ENCODE measurements around the gene ZC3H12A.

ZC3H12A gene
- total RNA-seq, result 60.9 to 81.8 reads per million in 2 donors

GRCh38 chr1:37474046-37474696 lies at the start of gene ZC3H12A:
ZC3H12A (plus strand) TSS chr1:37474580; CDS start chr1:37475497, 917 bp downstream.
- peak; percentile 90 for DNase-seq

DNA sequence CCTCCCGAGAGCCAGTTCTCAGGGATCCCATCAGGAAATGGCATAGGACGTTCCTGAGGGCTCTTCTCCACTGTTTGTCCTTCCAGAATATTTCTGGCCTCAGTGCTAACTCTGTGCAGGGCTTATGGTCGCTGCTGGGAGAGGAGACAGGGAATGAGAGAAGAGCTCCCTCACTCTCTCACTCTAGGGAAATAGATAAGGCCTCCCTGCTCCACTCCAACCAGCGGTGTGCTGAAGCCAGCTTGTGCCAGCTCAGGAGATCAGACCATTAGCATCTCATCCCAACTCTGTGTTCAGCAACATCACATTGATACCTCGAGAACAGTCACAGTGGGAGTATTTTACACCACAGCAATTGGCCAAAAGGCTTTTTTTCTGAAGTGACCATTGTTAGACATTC lies 49.2 kb upstream of the ZC3H12A start:
- DNase-seq, result no peak

DNA sequence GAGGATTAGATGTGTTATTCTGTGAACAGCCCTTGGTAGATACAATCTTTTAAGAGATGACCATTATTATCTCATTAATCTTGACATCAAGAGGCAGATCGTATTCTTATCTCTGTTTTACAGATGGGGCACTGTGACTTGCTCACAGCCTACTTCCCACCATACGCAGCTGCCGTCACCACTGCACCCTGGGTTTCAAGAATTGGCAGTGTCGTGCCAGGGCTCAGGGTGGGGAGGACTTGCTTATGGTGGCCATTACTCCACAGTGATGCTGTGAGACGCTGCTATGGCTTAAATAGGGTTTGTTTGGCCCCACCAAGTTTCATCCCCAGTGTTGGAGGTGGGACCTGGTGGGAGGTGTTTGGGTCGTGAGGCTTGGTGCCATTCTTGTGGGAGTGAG lies 45.4 kb upstream of the ZC3H12A start:
- no peak for DNase-seq

DNA sequence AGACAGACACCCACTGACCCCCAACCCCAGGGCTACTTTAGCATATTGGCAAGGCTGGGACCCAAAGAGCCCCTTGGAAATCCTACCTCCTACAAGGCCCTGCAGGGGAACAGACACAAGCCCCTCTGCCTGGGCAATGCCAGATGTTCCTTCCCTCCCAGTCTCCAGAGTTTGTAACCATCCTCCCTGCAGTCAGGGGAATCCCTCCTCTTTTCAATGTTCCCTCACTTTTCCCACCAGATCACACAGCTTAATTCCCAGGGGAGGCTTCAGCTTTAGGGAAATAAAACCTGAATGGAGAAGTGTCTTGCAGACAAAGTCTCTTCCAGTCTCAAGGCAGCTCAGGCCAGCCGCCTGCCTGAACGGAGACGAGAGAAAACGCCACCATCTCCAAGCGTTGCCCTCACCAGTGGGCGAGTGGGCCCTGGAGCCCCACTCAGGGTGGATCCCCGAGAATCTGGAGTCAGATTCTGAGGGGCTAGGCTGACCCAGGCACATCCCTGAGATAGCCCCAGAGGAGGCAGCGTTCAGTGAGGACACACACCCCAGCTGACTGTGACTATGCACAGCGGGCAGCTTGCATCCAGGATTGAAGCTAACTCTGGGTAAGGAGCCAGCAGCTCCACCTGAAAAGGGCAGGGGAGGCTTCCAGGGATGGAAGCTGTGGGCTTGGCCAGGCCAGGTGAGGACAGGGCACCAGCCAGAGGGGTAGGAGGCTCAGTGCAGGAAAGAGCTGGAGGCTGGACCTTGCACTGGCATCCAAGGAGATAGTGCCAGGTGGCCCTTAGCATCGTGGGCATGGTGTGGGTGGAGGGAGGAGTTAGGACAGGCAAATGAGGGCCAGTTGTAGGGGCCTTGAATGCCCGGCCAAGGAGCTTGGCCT lies 44.0 kb upstream of the ZC3H12A start:
- no peak for DNase-seq

DNA sequence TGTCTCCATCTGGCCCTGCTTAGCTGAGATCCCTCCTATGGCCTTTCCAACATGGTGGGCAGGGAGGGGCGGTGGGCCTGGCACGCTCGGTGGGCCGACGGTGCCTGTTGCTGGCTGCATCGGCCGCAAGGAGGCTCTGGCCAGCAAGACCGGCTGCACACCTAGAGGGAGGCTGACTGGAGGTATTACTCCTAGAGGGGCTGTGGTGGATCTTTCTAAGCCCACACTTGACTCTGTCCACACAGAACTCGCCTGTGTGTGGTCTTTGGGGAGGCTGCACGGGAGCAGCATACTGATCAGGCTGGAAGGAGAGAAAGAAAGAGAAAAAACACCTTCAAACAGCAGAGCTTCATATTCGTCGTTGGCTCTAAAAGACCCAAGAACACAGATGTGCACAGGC lies 41.7 kb upstream of the ZC3H12A start:
- no peak for DNase-seq

DNA sequence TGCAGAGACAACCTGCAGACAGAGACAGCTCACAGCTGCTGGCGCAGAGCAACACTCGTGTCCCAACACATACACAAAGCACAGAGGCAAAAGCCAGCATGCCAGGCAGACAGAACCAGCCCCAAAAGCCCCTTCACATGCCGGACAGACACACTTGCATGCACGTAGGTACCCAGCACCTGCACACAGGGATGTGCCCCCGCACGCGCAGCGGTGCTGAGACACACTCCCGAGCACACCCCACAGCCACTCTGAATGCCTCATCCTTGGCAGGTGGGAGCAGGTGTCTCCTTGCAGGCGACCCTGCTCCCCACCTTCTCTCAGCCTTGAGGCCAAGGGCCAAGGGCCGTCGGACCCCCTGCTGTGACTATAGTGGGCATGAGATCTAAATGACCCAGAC lies 41.2 kb upstream of the ZC3H12A start:
- no peak for DNase-seq

- peak; percentile 27 for DNase-seq
These were observed 39.8 kb upstream of the ZC3H12A start for GRCh38 chr1:37434292-37435225.

- DNase-seq, result no peak
These were observed 37.3 kb upstream of the ZC3H12A start for GRCh38 chr1:37437087-37437486.

DNA sequence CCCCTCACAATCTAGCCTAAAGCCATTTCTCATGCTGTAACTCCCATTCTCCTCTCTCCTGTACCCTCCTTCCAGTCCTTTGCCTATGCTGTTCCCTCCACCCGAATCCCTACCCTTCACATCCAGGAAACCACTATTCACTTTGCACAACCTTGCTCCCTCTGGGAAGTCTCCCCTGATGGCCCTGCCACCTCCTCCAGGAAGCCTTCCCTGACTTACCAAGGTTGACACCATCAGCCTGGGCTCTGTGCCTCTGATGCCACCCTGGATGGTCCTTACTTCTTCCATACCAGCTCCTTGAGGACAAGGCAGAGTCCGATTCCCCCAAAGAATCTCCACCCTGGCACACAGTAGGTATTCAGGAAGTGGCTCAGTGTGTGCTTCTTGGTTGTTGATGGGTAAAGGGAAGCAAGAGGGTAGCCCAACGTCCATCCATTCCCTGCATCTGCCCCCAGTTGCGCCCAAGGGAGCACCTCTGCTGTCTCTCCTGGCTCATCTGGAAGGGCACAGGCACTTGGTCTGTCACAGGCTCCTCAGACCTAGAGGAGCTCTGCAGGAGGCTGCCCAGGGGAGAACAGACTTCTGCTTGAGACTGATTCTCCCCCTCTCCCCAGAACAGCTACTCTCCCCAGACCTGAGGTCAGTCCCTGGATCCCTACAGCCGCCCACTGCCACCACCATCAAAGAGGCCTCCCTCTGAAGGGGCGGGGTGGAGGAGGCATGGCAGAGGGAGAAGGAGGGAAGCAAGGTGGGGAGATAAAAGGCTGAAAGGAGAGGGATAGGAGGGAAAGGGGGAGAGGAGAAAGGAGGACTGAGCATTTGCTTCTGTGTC lies 36.1 kb upstream of the ZC3H12A start:
- DNase-seq, result no peak

- DNase-seq, result no peak
These were observed 35.5 kb upstream of the ZC3H12A start for GRCh38 chr1:37438869-37439343.

DNA sequence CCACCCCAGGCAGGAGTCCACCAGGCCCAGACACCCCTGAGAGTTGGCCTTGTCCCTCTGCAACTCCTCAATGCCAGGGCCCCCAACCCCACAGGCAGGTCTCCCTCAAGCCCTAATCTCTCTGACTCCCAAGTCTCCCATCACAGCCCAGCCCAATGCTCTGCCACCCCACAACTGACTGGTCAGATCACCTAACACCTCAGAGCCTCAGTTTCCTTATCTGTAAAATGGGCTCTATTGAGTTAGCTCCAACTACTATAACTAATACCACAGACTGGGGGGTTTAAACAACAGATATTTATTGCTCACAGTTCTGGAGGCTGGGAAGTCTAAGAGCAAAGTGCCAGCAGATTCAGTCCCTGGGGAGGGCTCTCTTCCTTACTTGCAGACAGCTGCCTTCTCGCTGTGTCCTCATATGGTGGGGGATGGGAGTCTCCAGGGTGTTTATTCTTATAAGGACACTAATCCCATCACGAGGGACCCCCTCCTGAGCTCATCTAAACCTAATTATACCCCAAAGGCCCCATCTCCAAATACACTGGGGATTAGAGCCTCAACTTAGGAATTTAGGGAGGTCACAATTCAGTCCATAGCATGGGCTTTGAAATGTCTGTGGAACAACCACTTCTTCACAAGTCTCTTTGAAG lies 34.9 kb upstream of the ZC3H12A start:
- DNase-seq, result no peak

DNA sequence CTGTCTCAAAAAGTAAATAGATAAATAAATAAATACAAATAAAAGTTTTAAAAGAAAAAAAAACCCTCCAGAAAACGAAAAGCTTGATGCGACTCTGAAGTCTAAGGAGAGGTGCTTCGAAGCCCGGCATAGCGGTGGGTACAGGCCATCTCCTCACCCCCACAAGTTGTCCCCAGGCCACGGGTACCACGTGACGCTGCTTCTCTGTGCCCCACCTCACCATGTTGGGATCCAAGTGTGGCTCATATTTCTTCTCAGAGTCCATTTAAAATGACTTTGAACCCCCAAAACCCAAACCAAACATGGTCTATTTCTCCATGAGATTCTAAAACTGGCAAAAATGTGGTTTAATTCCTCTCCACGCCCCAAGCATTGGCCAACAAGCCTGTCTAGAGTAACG lies 32.9 kb upstream of the ZC3H12A start:
- DNase-seq, result no peak

DNA sequence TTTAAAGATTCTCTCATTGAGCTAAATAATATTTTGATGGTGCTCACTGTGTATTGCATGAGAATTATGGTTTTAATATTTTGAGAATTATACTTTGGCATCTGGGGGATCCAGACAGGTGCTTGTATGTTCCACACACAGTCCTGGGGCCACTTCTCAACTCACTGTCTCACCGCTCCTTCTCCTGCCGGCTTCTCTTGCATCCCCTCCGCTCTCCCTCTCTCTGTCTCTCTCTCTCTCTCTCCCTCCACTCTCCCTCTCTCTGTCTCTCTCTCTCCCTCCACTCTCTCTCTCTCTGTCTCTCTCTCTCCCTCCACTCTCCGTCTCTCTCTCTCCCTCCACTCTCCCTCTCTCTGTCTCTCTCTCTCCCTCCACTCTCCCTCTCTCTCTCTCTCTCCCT lies 32.2 kb upstream of the ZC3H12A start:
- DNase-seq, result no peak

GRCh38 chr1:37442644-37443043 lies 31.7 kb upstream of the ZC3H12A start:
- DNase-seq, result no peak

GRCh38 chr1:37446874-37447273 lies 27.5 kb upstream of the ZC3H12A start:
- DNase-seq, result no peak

DNA sequence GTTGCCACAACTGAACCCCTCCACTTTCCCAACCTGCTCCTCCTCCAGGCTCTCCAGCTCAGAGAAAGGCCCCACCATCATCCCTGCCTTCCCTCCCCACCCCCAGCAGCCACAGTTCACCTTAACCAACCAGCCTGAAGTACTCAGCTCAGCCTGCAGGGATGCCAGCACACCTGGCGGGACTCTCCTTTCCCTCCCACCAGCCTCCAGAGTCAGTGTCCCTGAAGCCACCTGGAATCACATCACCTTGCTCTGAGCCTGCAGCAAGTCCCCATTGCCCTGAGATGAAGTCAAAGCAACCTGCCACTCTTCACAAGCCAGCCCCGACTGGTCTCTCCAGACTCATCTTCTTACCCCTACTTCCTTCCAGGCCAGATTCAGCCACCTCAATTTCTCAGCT lies 26.2 kb upstream of the ZC3H12A start:
- no peak for DNase-seq

DNA sequence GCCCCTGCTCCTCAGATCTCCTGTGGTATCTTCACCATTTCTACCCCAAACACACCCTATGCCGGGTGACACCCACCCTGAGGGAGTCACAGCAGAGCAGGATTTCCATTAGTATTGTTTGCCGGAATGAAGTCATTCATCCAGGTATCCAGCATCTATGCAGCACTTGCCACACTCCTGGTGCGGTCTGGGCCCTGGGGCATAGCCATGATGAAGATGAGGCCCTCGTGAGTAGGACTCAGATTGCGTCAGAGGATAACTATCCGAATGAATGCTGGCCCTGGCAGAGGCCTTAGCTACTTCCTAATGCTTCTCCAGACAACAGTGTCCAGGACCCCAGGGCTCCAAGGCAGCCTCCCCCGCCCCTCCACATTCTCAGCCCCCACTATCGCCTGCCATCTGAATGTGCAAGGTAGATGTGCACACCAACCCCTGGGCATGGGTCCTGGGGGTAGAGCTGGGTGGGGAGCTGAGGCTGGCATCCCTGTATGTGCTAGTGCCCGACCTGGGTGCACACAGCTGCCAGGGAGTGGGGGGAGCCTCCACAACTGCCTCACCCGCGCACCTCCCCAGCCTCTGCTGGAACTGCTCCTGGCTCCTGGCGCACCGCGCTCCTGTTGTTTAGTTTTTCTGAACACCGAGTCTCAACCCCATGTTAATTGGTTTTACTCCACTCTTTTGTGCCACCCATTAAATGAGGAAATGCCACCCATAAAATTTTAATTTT lies 25.5 kb upstream of the ZC3H12A start:
- no peak for DNase-seq

GRCh38 chr1:37449936-37450335 lies 24.4 kb upstream of the ZC3H12A start:
- no peak for DNase-seq

DNA sequence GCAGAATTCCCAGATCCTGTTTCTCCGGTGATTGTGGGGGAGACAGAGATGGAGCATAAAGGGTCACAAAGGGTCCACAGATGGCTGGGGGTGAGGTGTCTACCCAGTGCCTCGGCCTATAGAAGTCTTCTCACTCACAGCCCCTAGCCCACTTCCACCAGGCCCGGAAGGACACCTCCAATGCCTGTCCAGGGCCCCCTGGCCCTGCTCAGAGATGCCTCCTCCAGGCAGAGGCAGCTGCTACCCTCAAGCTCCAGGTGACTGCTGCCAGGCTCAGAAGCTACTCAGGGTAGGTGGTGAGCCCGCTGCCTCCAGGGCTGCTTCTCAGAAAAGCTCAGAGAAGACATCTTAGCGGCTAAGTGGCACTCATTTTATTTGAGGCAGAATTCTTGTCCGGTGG lies 22.0 kb upstream of the ZC3H12A start:
- no peak for DNase-seq

DNA sequence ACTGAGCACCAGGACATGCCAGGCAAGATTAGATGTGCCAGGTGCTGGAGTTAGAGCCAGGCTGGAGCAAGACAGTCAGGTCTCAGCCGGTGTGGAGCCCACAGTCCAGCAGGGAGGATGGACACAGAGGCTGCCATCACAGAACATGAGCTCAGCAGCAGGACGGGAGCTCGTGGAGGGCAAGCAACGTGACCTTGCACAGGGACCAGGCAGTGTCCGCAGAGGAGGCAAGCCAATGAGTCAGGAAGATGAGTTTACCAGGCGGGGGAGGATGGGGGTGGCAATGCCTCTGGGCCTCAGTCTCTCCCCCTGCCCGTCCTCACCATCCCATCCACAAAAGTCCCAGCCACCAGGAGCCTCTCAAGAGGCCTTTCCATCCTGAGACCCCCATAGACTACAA lies 20.7 kb upstream of the ZC3H12A start:
- no peak for DNase-seq

- DNase-seq, result no peak
These were observed 18.9 kb upstream of the ZC3H12A start for GRCh38 chr1:37455516-37455915.

All from activated gamma-delta T cell (primary cell).